GM12872 (cell line): ENCODE results near the gene VPS4A.

ENCODE experiments used
- TF ChIP-seq, protein P1 (sequence below): IDR thresholded peaks from 3 replicates; pipeline ENCODE4 v1.5.1; 2011; ENCODE audit warnings: low read depth, mild to moderate bottlenecking, low read length, moderate library complexity; ENCODE audit not compliant: insufficient read depth

VPS4A gene

GRCh38 chr16:69298261-69298660 is 12.9 kb upstream of the VPS4A start:
- TF ChIP-seq, protein P1, sequence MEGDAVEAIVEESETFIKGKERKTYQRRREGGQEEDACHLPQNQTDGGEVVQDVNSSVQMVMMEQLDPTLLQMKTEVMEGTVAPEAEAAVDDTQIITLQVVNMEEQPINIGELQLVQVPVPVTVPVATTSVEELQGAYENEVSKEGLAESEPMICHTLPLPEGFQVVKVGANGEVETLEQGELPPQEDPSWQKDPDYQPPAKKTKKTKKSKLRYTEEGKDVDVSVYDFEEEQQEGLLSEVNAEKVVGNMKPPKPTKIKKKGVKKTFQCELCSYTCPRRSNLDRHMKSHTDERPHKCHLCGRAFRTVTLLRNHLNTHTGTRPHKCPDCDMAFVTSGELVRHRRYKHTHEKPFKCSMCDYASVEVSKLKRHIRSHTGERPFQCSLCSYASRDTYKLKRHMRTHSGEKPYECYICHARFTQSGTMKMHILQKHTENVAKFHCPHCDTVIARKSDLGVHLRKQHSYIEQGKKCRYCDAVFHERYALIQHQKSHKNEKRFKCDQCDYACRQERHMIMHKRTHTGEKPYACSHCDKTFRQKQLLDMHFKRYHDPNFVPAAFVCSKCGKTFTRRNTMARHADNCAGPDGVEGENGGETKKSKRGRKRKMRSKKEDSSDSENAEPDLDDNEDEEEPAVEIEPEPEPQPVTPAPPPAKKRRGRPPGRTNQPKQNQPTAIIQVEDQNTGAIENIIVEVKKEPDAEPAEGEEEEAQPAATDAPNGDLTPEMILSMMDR = no peak

DNA sequence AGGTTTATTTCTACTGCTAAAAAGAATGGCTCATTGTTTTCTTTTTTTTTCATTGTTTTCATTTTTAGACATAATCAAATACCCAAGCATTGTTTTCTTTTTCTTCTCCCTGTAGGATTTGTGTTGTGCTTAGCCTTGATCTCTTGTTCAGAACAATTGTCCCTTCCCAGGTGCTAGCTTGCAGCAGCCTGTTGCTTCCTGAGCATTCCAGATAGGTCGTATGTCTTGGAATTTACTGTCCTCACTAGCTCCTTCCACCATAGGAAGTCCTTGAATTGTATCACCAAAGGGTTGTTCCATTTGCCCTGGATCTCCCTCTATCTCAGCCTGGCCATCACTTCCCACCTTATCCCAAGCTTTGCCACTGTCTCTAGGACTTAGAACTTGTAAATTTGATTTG is 10.0 kb upstream of the VPS4A start:
- TF ChIP-seq, protein P1 = no peak

DNA sequence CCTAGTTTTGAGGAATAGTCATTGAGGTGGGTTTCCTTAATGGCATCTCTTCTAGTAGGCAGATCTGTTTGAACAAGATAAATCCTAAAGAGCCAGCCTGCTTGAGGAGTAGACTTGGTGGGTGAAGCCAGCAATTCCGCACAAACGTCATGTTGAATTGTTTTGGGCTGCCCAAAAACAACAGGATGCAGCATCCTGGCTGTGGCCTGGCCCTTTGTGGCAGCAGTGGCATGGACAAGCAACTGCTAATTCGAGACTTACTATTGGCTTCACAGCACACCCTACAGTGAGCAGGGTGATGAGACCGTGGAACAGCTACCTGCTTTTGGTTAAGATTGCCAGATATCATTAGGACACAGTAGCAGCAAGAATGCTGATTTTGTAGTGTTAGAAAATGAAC is 9.3 kb upstream of the VPS4A start:
- TF ChIP-seq, protein P1 = no peak

DNA sequence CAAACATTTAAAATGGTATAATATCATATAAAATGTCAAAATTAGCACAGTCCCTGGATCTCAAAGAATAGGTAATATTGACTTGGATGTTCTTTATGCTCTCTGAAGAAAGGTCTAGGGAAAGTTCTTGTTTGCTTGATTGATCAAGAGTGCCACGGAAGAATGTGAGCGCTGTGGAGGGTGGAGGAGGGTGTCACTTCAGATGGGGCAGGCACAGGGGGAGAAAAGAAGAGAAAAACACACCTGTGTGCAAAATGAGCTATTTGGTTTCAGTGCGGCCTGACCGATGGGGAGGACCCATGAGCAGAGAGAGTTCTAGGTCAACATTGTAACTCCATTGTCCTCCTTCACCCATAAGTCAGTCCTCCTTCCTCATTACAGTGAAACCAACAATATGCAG is 8.8 kb upstream of the VPS4A start:
- TF ChIP-seq, protein P1 = no peak

DNA sequence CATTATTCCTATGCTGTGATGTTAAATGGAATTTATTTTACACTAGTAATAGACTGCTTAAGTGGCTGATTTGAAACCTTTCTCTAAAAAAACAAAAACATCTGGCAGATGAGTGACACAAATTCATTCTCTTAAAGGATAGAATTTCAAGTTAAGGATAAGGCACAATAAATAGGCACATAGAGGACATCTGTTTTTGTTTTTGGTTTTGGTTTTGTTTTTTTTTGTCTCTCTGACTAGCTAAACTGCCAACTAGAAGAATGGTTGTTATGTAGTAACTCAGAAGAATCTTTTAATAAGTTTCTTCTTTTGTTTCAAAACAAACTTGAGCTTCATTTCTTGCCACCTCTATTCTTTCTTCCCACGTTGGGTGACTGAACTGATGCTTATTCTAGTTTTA is 5.1 kb upstream of the VPS4A start:
- TF ChIP-seq, protein P1 = no peak

- TF ChIP-seq, protein P1 = no peak
Observed at GRCh38 chr16:69307091-69307490, 4.1 kb upstream of the VPS4A start.

DNA sequence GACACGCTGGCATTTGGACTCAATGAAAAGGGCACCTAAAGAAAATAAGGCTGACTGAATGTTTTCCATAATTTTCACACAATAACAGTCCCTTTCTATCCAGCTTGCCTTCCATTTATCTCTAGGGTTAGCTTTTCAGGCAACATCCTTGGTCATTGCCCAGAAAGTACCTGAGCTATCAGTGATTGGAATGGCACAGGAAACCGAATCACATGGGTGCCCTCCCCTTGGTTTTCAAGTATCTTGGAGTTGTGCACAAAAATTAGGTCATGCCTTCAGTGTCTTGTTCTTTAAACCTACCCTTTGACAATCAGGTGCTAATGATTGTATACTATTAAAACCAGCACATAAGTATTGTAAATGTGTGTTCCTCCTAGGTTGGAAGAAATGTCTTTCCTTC is 3.3 kb upstream of the VPS4A start:
- TF ChIP-seq, protein P1 = no peak

DNA sequence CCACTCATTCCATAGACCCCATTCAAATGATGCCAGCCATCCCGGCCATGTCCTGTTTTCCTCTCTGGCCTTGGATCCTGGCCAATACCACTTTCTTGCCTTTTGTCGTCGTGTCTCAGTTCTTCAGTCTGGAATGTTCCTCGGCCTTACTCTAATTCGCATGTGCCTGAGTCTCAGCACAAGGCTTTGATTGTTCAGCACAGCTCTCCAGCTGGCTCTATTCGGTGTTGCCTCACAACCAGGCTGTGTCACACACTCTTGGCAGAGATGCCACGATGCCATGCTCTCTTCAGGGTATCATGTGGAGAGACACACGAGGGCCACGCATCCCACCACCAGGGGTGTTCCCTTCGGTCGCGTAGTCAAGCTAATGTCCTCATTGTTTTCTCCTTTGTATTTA is 1.8 kb upstream of the VPS4A start:
- TF ChIP-seq, protein P1 = no peak
